Measurements from ENCODE around the gene MVK.

The MVK gene

GRCh38 chr12:109559601-109560000 lies 14.0 kb upstream of the MVK start:
- intact Hi-C loops (cut with DNase I; ENCODE audit: low total_unique reads), result no loop called here
- H3K36me3 ChIP-seq, result peaks cover 11 to 87% (median 38%) of the 10 kb centered on the region in 3 donors
- H3K9me3 ChIP-seq, result no peaks in the 10 kb centered on the region
- H3K27ac ChIP-seq, result no peak overlapping the region
- no peak overlapping the region for H3K4me3 ChIP-seq
- no peak for TF ChIP-seq CTCF (IDR thresholded peaks at IDR 0.05)
- no peaks in the 10 kb centered on the region for H3K4me1 ChIP-seq
- no peaks in the 10 kb centered on the region for H3K27me3 ChIP-seq
- DNase-seq, result no peak

- no peak for TF ChIP-seq CTCF (IDR thresholded peaks at IDR 0.05)
- intact Hi-C loops (cut with DNase I; ENCODE audit: low total_unique reads), result no loop called here
- no peak overlapping the region for H3K27ac ChIP-seq
- no peaks in the 10 kb centered on the region for H3K4me1 ChIP-seq
- H3K36me3 ChIP-seq, result peaks cover 11 to 99% (median 50%) of the 10 kb centered on the region in 3 donors
- H3K27me3 ChIP-seq, result no peaks in the 10 kb centered on the region
- H3K9me3 ChIP-seq, result no peaks in the 10 kb centered on the region
- DNase-seq, result no peak
- H3K4me3 ChIP-seq, result no peak overlapping the region
These were observed 12.5 kb upstream of the MVK start for GRCh38 chr12:109560867-109561710.

GRCh38 chr12:109561711-109562030 lies 11.9 kb upstream of the MVK start:
- Histone ChIP-seq H3K4me3 (no peak overlapping the region), H3K27ac (no peak overlapping the region), H3K36me3 (peaks cover 11 to 100% (median 56%) of the 10 kb centered on the region in 3 donors), H3K27me3 (no peaks in the 10 kb centered on the region), H3K9me3 (no peaks in the 10 kb centered on the region), H3K4me1 (no peaks in the 10 kb centered on the region)
- intact Hi-C loops (cut with DNase I; ENCODE audit: low total_unique reads), result no loop called here
- no peak for DNase-seq
- TF ChIP-seq CTCF (IDR thresholded peaks at IDR 0.05), result no peak

- H3K4me1 ChIP-seq, result no peaks in the 10 kb centered on the region
- H3K27ac ChIP-seq, result no peak overlapping the region
- no peaks in the 10 kb centered on the region for H3K27me3 ChIP-seq
- DNase-seq, result no peak
- no peaks in the 10 kb centered on the region for H3K9me3 ChIP-seq
- TF ChIP-seq CTCF (IDR thresholded peaks at IDR 0.05), result no peak
- H3K4me3 ChIP-seq, result no peak overlapping the region
- peaks cover 19 to 100% (median 66%) of the 10 kb centered on the region in 3 donors for H3K36me3 ChIP-seq
- intact Hi-C loops (cut with DNase I; ENCODE audit: low total_unique reads), result no loop called here
These were observed 10.7 kb upstream of the MVK start for GRCh38 chr12:109562871-109563270.

GRCh38 chr12:109563291-109564284 lies 10.0 kb upstream of the MVK start:
- H3K4me3 ChIP-seq, result no peak overlapping the region

More at GRCh38 chr12:109563291-109564284, 10.0 kb upstream of the MVK start:
- peaks cover 22 to 100% (median 73%) of the 10 kb centered on the region in 3 donors for H3K36me3 ChIP-seq
- no peaks in the 10 kb centered on the region for H3K9me3 ChIP-seq
- no peak for TF ChIP-seq CTCF (IDR thresholded peaks at IDR 0.05)
- no peak for DNase-seq
- H3K27ac ChIP-seq, result no peak overlapping the region
- H3K4me1 ChIP-seq, result no peaks in the 10 kb centered on the region
- no peaks in the 10 kb centered on the region for H3K27me3 ChIP-seq
- intact Hi-C loops (cut with DNase I; ENCODE audit: low total_unique reads), result no loop called here

Data from tibial artery (tissue), 4 donors.